ENCODE data around the gene HPGDS. TPM values are rescaled to one million over a fixed set of nuclear protein-coding genes. Genes with fewer than 3 reads are reported as not detected.

Gene HPGDS
- total and polyA plus RNA-seq, 8 donors, result 2.8 to 6.7 (median 4.6) TPM

DNA sequence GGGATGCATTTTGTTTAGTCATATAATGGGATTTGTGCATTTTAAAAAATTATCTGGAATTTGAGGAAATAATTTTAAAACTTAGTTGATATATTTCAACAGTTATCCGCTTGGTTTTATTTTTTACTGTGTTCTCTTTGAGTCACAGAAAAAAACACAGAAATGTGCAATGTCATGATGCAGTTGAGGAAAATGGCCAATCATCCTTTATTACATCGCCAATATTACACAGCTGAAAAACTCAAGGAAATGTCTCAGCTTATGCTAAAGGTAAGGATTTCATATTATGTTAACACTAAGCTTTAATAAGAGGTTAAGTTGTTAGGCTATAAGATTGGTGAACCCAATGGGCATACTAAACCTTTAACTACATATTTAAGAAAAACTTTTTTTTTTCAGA is 63.9 kb downstream of the HPGDS start:
- no peaks in the 10 kb centered on the region for H3K27me3 ChIP-seq
- no peaks in the 10 kb centered on the region for H3K9me3 ChIP-seq
- no peaks in the 10 kb centered on the region for H3K4me1 ChIP-seq
- peaks cover 0 to 87% of the 10 kb centered on the region in 2 donors for H3K36me3 ChIP-seq
- intact Hi-C loops (cut with DNase I), result no loop called here
- ATAC-seq (no peak), DNase-seq (no peak)
- H3K4me3 ChIP-seq, result no peak overlapping the region
- TF ChIP-seq, protein P1, sequence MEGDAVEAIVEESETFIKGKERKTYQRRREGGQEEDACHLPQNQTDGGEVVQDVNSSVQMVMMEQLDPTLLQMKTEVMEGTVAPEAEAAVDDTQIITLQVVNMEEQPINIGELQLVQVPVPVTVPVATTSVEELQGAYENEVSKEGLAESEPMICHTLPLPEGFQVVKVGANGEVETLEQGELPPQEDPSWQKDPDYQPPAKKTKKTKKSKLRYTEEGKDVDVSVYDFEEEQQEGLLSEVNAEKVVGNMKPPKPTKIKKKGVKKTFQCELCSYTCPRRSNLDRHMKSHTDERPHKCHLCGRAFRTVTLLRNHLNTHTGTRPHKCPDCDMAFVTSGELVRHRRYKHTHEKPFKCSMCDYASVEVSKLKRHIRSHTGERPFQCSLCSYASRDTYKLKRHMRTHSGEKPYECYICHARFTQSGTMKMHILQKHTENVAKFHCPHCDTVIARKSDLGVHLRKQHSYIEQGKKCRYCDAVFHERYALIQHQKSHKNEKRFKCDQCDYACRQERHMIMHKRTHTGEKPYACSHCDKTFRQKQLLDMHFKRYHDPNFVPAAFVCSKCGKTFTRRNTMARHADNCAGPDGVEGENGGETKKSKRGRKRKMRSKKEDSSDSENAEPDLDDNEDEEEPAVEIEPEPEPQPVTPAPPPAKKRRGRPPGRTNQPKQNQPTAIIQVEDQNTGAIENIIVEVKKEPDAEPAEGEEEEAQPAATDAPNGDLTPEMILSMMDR (IDR thresholded peaks at IDR 0.05), result no peak
- no peak overlapping the region for H3K27ac ChIP-seq

DNA sequence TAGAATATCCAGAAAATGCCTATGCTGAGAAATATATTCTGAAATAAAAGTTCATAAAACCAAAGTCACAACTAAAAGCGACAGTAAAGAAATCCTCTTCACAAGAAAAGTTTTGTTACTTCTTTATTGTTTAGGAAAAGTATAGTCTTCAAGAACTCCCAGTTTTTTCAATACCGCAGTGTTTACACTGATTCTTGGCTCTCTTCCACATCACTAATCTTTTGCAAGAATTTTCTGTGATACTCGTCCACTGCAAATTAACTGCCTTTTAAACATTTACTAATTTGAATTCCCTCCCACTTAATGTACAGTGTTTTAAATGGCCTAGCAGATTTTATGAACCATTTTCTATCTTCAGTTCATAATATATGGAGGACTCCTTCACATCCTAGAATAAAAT is 65.1 kb downstream of the HPGDS start:
- Histone ChIP-seq H3K4me1 (no peaks in the 10 kb centered on the region), H3K9me3 (no peaks in the 10 kb centered on the region), H3K27me3 (no peaks in the 10 kb centered on the region), H3K4me3 (no peak overlapping the region), H3K27ac (no peak overlapping the region), H3K36me3 (peaks cover 0 to 85% of the 10 kb centered on the region in 2 donors)
- TF ChIP-seq, protein P1 (IDR thresholded peaks at IDR 0.05), result no peak
- ATAC-seq (no peak), DNase-seq (peak in 2 of 4 donors; percentile 29 to 32)
- intact Hi-C loops (cut with DNase I), result no loop called here

DNA sequence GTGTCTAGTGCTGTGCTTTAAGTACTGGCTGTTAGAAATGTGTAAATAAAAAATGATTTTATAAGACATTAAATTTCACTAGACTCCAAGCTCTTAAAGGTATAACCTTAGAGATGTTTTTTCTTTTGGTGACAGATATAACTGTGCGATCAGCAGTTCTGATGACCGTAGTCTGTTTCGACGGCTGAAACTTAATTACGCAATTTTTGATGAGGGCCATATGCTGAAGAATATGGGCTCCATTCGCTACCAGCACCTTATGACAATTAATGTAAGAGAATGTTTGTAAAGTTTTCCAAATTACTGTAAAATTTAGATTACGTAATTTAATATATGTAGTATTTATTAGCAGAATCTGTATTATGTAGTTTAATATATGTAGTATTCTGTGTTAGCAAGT is 66.4 kb downstream of the HPGDS start:
- ATAC-seq (no peak), DNase-seq (no peak)
- TF ChIP-seq, protein P1 (IDR thresholded peaks at IDR 0.05), result no peak
- H3K27ac ChIP-seq, result no peak overlapping the region
- H3K4me3 ChIP-seq, result no peak overlapping the region
- intact Hi-C loops (cut with DNase I), result no loop called here
- H3K9me3 ChIP-seq, result no peaks in the 10 kb centered on the region
- H3K4me1 ChIP-seq, result no peaks in the 10 kb centered on the region
- peaks cover 0 to 83% of the 10 kb centered on the region in 2 donors for H3K36me3 ChIP-seq
- no peaks in the 10 kb centered on the region for H3K27me3 ChIP-seq

DNA sequence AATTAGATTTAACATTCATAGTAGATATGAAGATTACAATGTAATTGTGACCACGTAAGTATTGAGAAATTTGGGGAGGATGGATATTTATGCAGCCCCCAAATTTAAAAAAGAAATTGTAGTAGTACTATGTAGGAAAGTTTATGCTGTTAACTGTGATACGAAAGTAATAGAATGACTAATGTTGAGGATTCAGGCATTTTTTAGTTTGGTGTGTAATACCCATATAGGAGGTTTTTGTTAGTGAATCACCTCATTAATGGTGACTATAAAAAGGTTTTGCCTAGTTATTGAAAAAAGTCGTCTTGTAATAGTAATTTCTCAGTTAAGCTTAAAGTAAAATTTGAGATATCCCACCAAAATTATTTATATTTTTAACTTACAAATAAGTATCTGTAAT is 67.7 kb downstream of the HPGDS start:
- peaks cover 0 to 71% of the 10 kb centered on the region in 2 donors for H3K36me3 ChIP-seq
- TF ChIP-seq, protein P1 (IDR thresholded peaks at IDR 0.05), result no peak
- ATAC-seq (no peak), DNase-seq (no peak)
- no peaks in the 10 kb centered on the region for H3K4me1 ChIP-seq
- H3K4me3 ChIP-seq, result no peak overlapping the region
- H3K9me3 ChIP-seq, result no peaks in the 10 kb centered on the region
- intact Hi-C loops (cut with DNase I), result no loop called here
- H3K27ac ChIP-seq, result no peak overlapping the region
- no peaks in the 10 kb centered on the region for H3K27me3 ChIP-seq

DNA sequence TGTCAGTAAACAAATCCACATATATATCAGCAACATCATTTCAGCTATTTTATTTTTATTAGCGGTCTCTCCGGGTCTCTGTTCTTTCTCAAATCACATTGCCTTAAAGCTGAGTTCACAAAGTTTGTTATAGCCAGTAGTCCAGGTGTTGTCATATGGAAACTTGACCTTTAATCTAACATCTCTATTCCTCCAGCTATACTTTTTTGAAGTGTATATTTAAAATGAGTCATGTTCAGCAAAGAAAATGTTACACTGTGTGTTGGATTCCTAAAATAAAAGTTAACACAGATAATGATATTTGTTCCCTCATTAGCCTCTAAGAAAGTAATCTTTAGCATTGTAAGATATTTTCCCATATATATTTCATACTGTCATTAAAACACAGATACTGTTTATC is 71.4 kb downstream of the HPGDS start:
- Histone ChIP-seq H3K9me3 (no peaks in the 10 kb centered on the region), H3K36me3 (peaks cover 0 to 36% of the 10 kb centered on the region in 2 donors), H3K4me3 (no peak overlapping the region), H3K27ac (no peak overlapping the region), H3K27me3 (no peaks in the 10 kb centered on the region), H3K4me1 (no peaks in the 10 kb centered on the region)
- intact Hi-C loops (cut with DNase I), result no loop called here
- ATAC-seq (no peak), DNase-seq (no peak)
- TF ChIP-seq, protein P1 (IDR thresholded peaks at IDR 0.05), result no peak

All from left lung (tissue), 10 donors.